NCI-H510A (cell line): Measurements from ENCODE around the gene HTR2B.
"Not testable (repeated sequence)": the region's sequence is repeated elsewhere in the genome, so short reads cannot be mapped to it uniquely, and the experiment has no call there.

ENCODE experiments used
- DNase-seq: peaks from one replicate; lab custom pipeline; 2025; lab: John Stamatoyannopoulos, UW

Gene HTR2B

GRCh38 chr2:231093933-231094332 is 30.9 kb downstream of the HTR2B start:
- DNase-seq = no peak

DNA sequence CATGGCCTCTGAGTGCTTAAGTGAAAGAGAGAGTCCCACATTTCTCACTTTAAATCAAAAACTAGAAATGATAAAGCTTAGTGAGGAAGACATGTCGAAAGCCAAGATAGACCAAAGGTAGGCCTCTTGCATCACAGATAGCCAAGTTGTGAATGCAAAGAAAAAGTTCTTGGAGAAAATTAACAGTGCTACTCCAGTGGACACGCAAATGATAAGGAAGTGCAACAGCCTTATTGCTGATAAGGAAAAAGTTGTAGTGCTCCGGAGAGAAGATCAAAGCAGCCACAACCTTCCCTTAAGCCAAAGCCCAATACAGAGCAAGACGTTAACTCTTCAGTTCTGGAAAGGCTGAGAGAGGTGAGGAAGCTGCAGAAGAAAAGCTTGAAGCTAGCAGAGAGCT is 36.1 kb downstream of the HTR2B start:
- DNase-seq = no peak

DNA sequence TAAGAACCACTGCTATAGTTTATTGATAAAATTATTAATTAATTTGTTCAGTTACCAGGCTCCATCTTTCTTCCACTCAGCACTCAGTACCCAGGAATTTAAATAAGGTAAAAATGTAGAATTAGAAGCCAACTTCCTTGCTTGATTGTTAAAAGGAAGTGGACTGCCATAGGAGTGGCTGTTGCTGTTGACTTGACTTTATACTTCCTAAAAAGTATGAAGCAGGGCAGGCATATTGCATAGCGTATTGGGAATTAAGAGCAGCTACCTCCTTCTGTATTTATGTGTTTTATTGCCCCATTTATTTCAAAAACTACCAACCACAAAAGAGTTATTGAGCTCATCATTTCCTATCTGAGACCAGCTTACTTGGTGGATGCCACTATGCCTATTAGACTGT is 40.3 kb downstream of the HTR2B start:
- no peak for DNase-seq

DNA sequence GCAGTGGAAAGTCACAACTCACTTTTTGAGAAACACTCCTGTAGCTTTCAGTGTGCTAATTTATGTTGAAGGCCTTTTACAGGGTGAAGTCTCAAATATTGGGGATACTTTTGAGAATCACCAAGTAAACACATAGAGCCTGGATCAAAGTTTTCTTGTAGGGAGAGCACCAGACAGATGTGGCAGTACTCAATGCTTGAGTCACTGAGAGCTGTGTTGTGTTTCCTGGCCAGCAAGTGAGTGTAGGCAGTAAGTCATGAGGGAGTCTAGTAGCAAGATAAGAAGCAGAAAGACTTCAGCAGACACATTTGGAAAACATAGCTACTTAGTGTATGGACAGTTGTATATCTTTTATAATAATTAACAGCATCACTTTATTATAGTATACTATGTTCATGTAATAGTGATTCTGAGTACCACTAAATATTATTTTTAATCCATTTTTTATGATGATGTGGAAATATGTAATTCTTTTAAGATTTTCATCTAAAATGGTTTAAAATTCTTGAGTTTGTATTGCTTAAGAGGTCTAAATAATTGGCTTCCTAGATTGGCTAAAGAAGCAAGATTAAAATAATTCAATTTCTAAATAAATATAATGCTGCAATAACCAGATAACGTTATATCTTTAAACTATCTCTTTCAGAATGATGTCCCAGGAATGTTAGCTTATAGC is 55.3 kb downstream of the HTR2B start:
- no peak for DNase-seq

DNA sequence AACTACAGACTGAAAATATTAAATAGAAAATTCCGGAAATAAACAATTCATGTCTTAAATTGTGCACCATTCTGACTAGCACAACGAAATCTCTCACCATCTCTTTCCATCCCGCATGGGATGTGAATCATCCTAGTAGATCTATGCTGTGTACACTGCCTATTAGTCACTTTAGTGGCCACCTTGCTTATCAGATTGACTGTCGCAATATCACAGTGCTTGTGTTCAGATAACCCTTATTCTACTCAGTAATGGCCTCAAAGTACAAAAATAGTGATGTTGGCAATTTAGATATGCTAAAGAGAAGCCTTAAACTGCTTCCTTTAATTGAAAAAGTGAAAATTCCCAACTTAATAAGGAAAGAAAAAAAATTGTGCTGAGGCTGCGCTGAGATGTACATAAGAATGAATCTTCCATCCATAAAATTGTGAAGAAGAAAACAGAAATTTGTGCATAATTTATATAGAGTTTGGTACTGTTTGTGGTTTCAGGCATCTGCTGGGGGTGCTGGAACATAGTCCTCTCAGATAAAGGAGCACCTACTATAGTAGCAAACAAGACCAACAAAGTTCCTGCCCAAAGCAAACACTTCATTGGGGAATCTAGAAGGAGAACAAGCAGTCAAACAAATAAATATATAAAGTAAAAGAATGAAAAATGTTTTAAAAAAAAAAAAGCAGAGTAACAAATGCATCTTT is 56.2 kb downstream of the HTR2B start:
- no peak for DNase-seq

DNA sequence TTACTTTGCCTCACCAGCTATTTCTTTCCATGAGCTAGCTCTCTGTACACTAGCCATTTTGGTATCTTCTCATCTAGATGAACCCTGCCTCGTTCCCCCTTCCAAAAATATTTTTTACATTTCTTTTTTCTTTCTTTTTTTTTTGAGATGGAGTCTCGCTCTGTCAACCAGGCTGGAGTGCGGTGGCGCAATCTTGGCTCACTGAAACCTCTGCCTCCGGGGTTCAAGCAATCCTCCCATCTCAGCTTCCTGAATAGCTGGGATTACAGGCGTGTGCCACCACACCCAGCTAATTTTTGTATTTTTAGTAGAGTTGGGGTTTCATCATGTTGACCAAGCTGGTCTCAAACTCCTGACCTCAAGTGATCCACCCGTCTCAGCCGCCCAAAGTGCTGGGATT is 57.3 kb downstream of the HTR2B start:
- DNase-seq = not testable (repeated sequence)

DNA sequence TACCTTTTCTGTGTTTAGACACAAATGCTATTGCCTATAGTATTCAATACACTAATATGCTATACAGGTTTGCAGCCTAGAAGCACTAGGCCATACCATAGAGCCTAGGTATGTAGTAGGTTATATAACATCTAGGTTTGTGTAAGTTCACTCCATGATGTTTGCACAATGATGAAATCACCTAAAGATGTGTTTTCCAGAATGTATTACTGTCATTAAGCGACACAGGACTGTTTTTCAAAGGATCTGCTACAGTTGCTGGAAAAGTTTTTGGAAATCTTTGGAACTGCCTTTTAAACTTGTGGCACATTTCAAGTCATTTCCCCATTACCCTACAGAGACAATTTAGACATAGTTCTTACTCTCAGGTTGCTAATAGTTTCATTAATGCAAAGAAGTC is 58.9 kb downstream of the HTR2B start:
- DNase-seq = no peak

DNA sequence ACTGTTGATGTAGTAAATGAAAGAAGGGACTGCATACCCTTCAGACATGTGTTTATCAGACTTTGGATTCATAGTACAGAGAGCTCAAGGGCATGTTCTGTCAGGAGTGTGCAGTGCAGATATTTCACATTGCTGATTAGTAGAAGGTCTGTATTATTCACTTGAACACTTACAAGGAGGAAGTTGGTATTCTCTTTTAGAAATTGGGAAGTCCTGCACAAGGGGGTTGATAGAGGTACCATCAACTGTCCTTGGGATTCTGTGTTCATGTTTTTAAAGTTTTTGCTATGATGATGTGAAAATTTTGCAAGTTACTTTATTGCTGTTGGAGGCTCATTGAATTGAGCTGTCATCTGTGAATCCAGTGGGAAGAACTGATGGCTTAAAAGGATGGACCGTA is 61.5 kb downstream of the HTR2B start:
- no peak for DNase-seq

DNA sequence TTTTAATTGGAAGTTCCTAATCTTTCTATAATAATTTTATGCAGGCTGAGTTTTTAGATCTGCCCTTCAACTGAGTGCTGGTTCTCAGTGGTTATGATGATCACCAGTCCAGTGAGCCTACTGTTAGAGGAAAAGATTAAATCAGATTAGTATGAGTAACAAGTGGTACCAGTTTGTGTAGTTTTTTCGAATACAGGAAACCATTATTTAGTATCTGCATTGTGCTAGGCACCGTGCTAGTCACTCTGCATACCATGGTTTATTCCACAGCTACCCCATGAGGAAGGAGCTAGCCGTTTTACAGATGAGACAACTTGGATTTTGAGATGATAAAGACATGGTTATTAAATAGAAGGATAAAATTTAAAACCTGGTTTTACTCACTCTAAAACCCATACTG is 62.1 kb downstream of the HTR2B start:
- DNase-seq = no peak

DNA sequence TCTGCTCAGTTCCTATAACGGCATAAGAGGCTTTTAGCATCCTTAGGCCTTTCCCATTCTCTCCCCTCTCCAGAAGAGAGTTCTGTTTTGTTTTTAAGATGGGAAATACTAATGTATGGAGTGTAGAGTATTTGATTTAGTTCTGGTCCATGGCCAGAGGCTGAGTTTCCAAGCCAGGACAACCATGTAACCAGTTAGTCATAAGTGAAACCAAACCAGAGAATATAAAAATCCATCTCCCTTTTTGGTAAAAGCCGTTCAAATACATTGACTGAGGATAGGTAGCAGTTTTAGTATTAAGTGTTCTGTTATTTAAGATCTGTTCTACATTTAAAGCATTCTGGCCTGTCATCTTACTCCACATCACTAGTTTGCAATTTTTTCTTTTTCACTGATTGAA is 65.1 kb downstream of the HTR2B start:
- no peak for DNase-seq

DNA sequence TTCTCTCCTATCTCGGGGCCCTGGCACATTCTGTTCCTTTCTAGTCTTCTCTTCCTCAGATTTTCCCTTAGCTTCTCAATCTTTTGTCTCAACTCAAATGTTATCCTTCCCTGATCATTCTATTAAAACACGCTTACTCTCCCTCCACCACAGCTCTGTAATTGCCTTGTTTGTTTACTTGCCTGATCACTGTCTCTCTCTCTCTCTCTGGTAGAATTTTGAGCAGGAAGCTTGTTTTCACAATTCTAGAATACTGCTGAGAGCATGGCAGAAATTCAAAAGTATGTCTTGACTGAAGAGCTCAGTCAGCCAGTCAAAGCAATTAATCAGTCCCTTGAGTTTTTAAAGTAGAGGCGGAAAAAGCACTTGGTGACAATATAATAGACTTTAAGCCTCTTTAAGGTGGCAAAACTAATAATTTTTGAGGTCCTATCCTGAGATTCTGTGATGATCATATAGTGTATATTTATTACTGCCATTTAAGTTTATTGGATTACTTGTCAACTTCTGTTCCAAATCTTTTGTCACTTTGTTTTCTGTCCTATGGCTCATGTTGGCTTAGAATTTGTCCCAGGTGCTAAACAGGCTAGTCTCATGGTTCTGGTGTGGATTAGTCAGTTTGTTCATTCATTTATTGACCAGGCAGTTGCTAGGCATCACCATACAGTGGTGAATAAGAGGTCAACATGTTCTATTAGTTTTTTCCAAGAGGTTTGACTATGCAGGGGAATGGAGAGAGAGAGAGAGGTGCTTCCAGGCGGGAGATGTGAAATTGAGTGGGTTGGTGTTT is 65.9 kb downstream of the HTR2B start:
- no peak for DNase-seq
